SU-DHL-6 (cell line): ENCODE data around the gene KIF17.
"Not testable (repeated sequence)": the region's sequence is repeated elsewhere in the genome, so short reads cannot be mapped to it uniquely, and the experiment has no call there.

Experiments
- EZH2phosphoT487 ChIP-seq: fragments of 200-600 bp; sonication (generic), shearing (Covaris generic); conservative IDR thresholded peaks from 2 replicates; pipeline ENCODE4 v1.6.1; 2018; ENCODE audit warnings: mild to moderate bottlenecking, antibody characterized with exemption, low read length, moderate library complexity, mixed read lengths
- TF ChIP-seq, protein P1 (sequence below): fragments of 200-600 bp; sonication (generic); IDR thresholded peaks from one replicate; pipeline ENCODE4 v1.5.1; 2017; ENCODE audit warnings: antibody characterized with exemption, mild to moderate bottlenecking, low read length, moderate library complexity; ENCODE audit not compliant: insufficient read depth, poor library complexity, severe bottlenecking

DNA sequence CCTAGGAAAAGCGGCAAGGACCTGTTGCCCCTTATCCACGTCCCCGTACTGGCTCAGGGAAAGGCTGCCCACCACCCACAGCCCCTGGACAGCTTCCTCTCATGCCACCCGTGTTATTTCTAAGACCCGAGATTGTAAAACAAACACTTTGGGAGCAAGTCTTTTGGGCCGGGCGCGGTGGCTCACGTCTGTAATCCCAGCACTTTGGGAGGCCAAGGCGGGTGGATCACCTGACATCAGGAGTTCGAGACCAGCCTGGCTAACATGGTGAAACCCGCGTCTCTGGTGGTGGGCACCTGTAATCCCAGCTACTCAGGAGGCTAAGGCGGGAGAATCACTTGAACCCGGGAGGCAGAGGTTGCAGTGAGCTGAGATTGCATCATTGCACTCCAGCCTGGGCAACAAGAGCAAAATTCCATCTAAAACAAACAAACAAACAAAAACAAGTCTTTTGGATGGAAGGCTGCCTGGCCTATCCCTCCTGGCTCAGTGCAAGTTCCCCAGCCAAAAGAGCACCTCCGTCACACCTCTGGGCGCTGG, 606 bp upstream of the KIF17 start:
- TF ChIP-seq, protein P1, sequence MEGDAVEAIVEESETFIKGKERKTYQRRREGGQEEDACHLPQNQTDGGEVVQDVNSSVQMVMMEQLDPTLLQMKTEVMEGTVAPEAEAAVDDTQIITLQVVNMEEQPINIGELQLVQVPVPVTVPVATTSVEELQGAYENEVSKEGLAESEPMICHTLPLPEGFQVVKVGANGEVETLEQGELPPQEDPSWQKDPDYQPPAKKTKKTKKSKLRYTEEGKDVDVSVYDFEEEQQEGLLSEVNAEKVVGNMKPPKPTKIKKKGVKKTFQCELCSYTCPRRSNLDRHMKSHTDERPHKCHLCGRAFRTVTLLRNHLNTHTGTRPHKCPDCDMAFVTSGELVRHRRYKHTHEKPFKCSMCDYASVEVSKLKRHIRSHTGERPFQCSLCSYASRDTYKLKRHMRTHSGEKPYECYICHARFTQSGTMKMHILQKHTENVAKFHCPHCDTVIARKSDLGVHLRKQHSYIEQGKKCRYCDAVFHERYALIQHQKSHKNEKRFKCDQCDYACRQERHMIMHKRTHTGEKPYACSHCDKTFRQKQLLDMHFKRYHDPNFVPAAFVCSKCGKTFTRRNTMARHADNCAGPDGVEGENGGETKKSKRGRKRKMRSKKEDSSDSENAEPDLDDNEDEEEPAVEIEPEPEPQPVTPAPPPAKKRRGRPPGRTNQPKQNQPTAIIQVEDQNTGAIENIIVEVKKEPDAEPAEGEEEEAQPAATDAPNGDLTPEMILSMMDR = not testable (repeated sequence)
- not testable (repeated sequence) for TF ChIP-seq EZH2phosphoT487
